Calu3 (cell line): ENCODE data around the gene KCNK15. TPM values are rescaled to one million over a fixed set of nuclear protein-coding genes. Genes with fewer than 3 reads are reported as not detected.

Source experiments
- BruUV-seq: library from RNA; stranded (reverse); fragments of 400-500 nt; replicated peaks from 2 replicates; lab custom pipeline; 2021; lab: Mats Ljungman, UMichigan
- CTCF ChIA-PET: fragments of 300-600 bp; sonication (Branson Sonifier 250); formaldehyde crosslinking; loops from one replicate; lab custom pipeline; 2022; ENCODE audit warnings: antibody characterized with exemption; lab: Charles Lee
- DNase-seq: peaks from one replicate; pipeline ENCODE4 v3.0.0; 2022
- H3K27ac Mint-ChIP-seq: one replicate; pipeline ENCODE4 v1.8.0; 2022; ENCODE audit warnings: mixed read lengths; ENCODE audit not compliant: unreplicated experiment
- H3K27me3 Mint-ChIP-seq: one replicate; pipeline ENCODE4 v1.8.0; 2022; ENCODE audit warnings: mixed read lengths; ENCODE audit not compliant: unreplicated experiment
- H3K36me3 Mint-ChIP-seq: one replicate; pipeline ENCODE4 v1.8.0; 2022; ENCODE audit warnings: mild to moderate bottlenecking, moderate library complexity, mixed read lengths; ENCODE audit not compliant: insufficient read depth, unreplicated experiment
- H3K4me1 Mint-ChIP-seq: one replicate; pipeline ENCODE4 v1.8.0; 2022; ENCODE audit warnings: mild to moderate bottlenecking, low read depth, mixed read lengths; ENCODE audit not compliant: unreplicated experiment
- H3K4me3 Mint-ChIP-seq: one replicate; pipeline ENCODE4 v1.8.0; 2022; ENCODE audit warnings: mild to moderate bottlenecking, low read depth, moderate library complexity, mixed read lengths; ENCODE audit not compliant: unreplicated experiment
- H3K9me3 Mint-ChIP-seq: one replicate; pipeline ENCODE4 v1.8.0; 2022; ENCODE audit warnings: low read depth, mixed read lengths; ENCODE audit not compliant: unreplicated experiment
- CTCF ChIP-seq: fragments of 200-600 bp; IDR thresholded peaks from one replicate; pipeline ENCODE4 v1.8.0; 2022; ENCODE audit warnings: antibody characterized with exemption; ENCODE audit not compliant: unreplicated experiment
- intact Hi-C: fragments of 100-400 bp; cut with micrococcal nuclease; formaldehyde crosslinking; loops from one replicate; pipeline ENCODE4 v1.10.0; 2022; ENCODE audit not compliant: unreplicated experiment
- total RNA-seq: library from RNA; stranded (reverse); gene quantifications from 2 replicates; pipeline ENCODE4 v1.2.3, GENCODE V29; 2022

The KCNK15 gene
- total RNA-seq, 1 experiment from 2014 or later, result 1.5 TPM

GRCh38 chr20:44727651-44728050 lies 18.0 kb upstream of the KCNK15 start:
- Mint-ChIP-seq H3K9me3 (no peaks in the 10 kb centered on the region), H3K4me1 (peaks cover 63% of the 10 kb centered on the region), H3K27ac (peak overlapping the region; percentile 84), H3K4me3 (no peak overlapping the region), H3K27me3 (no peaks in the 10 kb centered on the region), H3K36me3 (peaks cover 12% of the 10 kb centered on the region)
- intact Hi-C loops, result no loop called here
- CTCF ChIA-PET, result interaction anchor here (3.0 to 7.8 kb wide), 3 partner anchors 11 to 44 kb away, joined by 7 to 131 read pairs (median 12); partner anchors contain the start of gene CCN5
- TF ChIP-seq CTCF, result no peak
- no peak for DNase-seq
- no TSS peak for BruUV-seq

GRCh38 chr20:44728801-44729443 lies 16.7 kb upstream of the KCNK15 start:
- TF ChIP-seq CTCF, result no peak
- Mint-ChIP-seq H3K27me3 (no peaks in the 10 kb centered on the region), H3K27ac (peak overlapping the region; percentile 84), H3K36me3 (peaks cover 20% of the 10 kb centered on the region), H3K4me1 (peaks cover 63% of the 10 kb centered on the region), H3K9me3 (no peaks in the 10 kb centered on the region), H3K4me3 (peak overlapping the region; percentile 49)
- TSS peak; percentile 97 for BruUV-seq
- DNase-seq, result peak; percentile 99
- CTCF ChIA-PET, result interaction anchor here (0.6 to 7.8 kb wide), 8 partner anchors 10 to 63 kb away, joined by 3 to 131 read pairs (median 7); partner anchors contain the start of gene CCN5
- intact Hi-C loops, result no loop called here

GRCh38 chr20:44730441-44730840 lies 15.2 kb upstream of the KCNK15 start:
- DNase-seq, result peak; percentile 76
- H3K27ac Mint-ChIP-seq, result peak overlapping the region; percentile 84
- CTCF ChIA-PET, result interaction anchor here (1.1 to 7.8 kb wide), 8 partner anchors 8 to 81 kb away, joined by 3 to 131 read pairs (median 8); partner anchors contain the start of gene CCN5
- intact Hi-C loops, result loop anchor here (2.0 to 10.0 kb wide), 2 partner anchors 38 to 516 kb away; partner anchors contain the start of gene OSER1
- peaks cover 20% of the 10 kb centered on the region for H3K36me3 Mint-ChIP-seq
- no peak for TF ChIP-seq CTCF
- H3K4me3 Mint-ChIP-seq, result no peak overlapping the region
- BruUV-seq, result no TSS peak
- H3K27me3 Mint-ChIP-seq, result no peaks in the 10 kb centered on the region
- H3K9me3 Mint-ChIP-seq, result no peaks in the 10 kb centered on the region
- H3K4me1 Mint-ChIP-seq, result peaks cover 78% of the 10 kb centered on the region

- H3K9me3 Mint-ChIP-seq, result no peaks in the 10 kb centered on the region
- H3K4me3 Mint-ChIP-seq, result peak overlapping the region; percentile 3
- CTCF ChIA-PET, result interaction anchor here (0.6 to 7.8 kb wide), 5 partner anchors 11 to 313 kb away, joined by 4 to 131 read pairs (median 7); partner anchors contain the start of gene CCN5
- no peak for TF ChIP-seq CTCF
- peaks cover 28% of the 10 kb centered on the region for H3K36me3 Mint-ChIP-seq
- no peaks in the 10 kb centered on the region for H3K27me3 Mint-ChIP-seq
- peak overlapping the region; percentile 84 for H3K27ac Mint-ChIP-seq
- no peak for DNase-seq
- intact Hi-C loops, result loop anchor here (2.0 to 10.0 kb wide), 2 partner anchors 39 to 517 kb away; partner anchors contain the start of gene OSER1
- peaks cover 85% of the 10 kb centered on the region for H3K4me1 Mint-ChIP-seq
- no TSS peak for BruUV-seq
These were observed 14.0 kb upstream of the KCNK15 start for GRCh38 chr20:44731657-44732056.
